HG03521 (cell line): ENCODE measurements around the gene CCDC195.
"Not testable (repeated sequence)": the region's sequence is repeated elsewhere in the genome, so short reads cannot be mapped to it uniquely, and the experiment has no call there.

Source experiments
- ATAC-seq: cut with Tn5 transposase; IDR thresholded peaks from one replicate; pipeline ENCODE4 v1.9.1; 2021; ENCODE audit warnings: mild to moderate bottlenecking, moderate library complexity; ENCODE audit not compliant: unreplicated experiment

Gene CCDC195

DNA sequence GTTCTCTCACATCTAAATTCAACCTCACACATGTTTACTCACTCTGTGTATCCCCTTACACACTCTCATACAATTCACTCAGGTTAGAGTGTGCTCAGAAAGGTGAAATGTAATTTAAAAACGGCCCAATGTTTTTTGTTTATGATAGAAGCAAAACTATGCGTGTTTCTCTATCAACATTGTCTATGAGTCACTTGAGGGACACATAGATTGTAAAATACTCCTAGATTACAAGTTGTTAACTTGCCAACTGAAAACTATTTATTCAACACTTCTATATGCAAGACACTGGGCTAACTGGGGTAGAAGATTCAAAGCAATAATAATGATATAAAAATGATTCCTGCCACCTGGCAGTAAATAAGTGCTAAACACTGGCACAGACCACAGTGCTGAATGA is 24.6 kb downstream of the CCDC195 start:
- ATAC-seq: no peak

DNA sequence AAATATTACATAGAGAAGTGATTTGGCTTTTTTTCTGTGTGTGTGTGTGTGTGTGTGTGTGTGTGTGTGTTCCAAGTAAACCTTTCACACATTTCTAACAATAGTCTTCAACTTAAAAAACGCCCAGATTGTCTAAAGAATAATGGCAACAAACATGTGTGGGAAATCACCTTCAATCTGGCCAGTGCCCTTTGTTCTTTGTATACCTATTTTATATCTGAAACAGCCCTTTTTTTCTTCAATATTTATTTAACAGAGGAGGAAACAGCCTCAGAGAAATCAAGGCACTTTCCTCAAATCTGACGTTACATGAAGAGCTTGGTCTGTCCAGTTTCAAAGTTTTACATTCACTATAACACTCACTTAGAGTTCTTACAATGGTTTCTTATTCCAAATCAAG is 25.3 kb downstream of the CCDC195 start:
- no peak for ATAC-seq

DNA sequence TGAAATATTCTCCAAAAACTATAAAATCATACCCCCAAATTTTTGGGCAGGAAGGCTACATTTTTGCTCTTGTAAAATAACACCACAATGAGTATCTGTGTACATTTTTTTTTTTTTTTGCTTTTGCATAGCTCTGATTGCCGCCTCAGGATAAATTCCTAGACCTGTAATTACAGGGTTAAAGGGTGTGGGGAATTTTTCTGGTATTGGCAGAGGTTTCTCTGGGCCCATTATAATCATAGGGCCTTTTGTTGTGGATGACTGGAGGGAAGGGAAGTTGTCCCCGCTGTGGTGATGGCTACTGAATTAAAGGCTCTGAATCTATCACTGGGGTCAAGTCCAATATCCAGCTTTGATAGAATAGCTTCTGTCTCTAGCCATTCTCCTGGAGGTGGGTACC is 26.6 kb downstream of the CCDC195 start:
- ATAC-seq: no peak

DNA sequence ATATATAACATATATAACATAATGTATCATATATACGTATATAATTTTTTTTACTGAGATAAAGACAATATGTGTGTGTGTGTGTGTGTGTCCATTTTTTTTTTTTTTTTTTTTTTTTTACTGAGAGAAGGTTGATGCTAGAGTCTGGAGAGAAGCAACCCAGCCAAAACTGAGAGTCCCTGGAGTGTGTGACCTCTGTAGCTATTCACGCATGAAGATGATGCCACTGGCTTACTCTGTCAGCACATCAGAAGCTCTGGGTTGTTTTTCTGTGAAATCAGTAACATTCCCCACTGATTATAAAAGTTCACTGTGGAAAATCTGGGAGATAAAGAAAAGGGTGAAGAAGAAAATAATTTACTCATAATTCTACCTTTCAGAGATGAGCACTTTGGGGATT is 27.2 kb downstream of the CCDC195 start:
- no peak for ATAC-seq

DNA sequence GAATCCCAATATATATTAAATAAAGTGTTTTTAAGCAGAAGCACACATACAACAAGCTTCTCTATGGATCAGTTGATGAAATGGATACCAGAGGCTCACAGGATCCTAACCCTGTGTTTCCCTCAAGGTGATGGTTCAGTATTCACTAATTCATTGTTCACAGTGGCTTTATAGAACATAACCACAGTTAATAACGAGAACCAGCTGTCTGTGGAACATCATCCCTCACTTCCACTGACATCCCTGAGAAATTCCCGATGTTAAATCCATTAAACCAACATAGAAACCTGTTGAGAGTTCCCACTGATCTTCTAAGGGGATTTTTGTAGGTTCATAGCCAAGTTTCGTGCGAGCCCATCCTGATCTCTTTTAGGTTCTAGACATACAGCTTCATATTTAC is 29.0 kb downstream of the CCDC195 start:
- no peak for ATAC-seq

DNA sequence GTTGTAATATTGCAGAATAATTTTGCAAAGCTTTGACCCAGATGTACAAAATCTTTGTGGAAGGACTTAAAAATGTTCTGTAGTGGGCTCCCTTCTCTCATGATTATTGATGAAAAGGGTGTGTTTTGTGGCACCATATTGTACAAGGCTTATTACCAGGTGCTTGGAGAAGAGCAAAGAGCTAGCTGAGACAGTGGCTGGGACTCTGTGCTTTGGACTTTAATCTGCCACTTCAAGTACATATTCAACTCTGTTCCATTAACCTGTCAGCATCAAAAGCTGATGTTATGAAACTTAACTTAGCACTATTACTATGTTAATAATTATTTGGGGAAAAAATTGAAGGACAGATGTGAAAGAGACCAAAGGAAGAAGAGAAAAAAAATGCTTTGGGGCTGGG is 31.0 kb downstream of the CCDC195 start:
- ATAC-seq: no peak

DNA sequence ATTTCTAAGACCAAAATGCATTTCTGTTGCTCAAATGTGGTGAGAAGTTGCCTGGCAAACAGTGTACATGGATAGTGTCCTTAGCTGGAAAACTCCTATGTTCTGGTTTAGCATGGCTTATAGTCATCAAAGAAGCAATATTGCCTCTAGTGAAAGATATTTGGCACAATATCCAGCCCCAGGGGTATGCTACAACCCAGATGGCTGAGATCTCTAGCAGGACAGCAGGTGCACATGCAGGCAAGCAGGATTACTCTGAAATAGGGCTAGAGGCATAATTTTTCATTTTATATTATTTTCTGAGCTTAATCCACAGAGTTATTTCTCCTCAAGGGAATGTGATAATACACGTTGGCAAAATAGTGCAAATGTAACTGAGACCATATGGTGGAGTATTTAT is 34.0 kb downstream of the CCDC195 start:
- no peak for ATAC-seq

DNA sequence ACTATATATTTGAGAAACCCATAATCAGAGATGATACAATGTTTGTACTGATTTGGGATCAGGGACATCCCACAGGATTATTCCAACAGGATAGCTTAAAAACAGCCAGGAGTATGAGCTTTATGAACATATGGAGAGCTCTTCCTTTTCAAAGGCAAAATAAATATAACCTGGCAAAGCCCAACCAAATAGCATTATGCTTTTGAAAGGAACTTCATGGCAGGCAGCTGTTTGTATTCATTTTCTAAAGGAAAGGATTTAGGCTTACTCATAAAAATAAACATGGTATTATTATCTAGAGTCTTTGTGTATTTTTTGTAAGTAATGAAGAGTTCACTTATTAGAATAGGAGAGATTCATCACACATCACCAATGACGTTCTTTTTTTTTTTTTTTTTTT is 44.4 kb downstream of the CCDC195 start:
- ATAC-seq: no peak

DNA sequence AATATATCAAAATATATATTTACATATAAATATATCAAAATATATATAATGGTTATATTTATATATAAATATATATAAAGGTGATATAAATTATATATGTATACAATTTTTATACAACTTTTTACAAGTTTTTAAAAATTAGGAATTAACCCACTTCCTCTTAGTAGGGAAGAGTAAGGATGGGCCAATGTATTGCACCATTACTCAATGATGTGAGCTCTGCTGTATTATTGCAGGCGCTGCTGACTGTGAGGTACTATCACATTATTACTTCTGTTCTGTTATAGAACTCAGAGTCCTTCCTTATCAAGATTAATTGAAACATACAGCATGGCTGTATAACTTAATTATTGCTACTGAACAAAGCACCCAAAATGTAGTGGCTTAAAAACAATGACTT is 46.0 kb downstream of the CCDC195 start:
- no peak for ATAC-seq

DNA sequence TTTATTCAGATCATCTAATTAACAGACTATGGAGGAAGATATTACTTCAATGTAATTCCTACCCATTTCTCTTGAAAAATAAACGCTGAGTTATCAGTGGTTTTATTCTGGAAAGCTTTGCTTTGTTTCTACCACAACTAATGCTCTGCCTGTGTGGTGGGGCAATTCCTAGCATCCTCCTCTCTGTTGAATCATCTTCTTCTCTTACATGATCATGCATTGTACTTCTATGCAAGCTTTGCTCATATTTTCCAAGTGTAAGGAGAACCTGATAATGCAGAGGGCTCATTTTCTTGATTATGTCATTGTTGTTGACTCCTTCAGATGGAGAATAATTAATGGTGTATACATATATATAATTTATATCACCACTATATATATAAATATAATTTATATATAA is 46.7 kb downstream of the CCDC195 start:
- ATAC-seq: no peak

DNA sequence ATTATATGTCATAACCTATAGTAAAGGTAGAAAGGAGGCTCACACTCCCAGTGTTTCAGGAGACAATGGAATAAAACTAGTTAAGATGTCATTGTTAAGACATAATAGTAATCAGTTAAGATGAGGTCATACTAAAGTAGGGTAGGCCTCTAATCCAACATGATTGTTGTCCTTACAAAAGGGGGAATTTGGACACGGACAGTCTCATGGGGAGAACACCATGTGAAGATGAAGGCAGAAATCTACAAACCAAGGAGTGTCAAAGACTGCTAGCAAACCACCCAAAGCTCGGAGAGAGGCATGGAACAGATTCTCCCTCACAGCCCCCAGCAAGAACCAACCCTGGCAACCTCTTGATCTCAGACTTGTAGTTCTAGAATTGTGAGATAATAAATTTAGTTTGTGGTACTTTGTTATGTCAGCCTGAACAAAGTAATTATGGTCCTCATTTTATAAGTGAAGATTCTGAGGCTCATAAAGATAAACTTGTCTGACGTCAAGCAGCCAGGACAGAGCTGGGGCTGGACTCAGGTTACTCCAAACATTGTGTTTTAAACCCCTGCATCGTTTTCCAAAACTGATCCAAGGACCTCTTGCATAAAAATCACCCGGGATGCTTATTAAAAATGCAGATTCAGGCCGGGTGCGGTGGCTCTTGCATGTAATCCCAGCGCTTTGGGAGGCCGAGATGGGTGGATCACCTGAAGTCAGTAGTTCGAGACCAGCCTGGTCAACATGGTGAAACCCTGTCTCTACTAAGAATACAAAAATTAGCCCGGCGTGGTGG is 47.8 kb downstream of the CCDC195 start:
- no peak for ATAC-seq

DNA sequence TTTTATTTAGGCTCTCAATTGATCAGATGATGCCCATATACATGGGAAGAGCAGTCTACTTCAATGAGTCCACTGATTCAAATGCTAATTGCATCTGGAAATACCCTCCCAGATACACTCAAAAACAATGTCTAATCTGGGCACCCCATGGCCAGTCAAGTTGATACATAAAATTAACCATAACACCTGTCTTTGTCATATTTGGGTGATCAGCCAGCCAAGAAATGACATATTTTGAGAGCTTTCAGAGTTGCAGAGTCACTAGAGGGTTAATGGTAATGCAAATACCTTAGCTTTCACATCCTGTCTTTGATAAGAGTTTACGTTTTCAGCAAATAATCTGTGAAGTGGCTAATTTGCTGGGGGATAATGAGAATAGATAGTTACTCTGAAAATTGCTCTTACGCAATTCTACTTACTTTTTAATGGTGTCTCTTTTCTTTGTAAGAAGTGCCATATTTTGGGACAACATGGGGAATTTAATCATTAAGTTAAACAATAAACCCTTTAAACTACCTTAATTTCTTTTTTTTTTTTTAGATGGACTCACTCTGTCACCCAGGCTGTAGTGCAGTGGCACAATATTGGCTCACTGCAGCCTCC is 49.1 kb downstream of the CCDC195 start:
- peak; percentile 95 for ATAC-seq

DNA sequence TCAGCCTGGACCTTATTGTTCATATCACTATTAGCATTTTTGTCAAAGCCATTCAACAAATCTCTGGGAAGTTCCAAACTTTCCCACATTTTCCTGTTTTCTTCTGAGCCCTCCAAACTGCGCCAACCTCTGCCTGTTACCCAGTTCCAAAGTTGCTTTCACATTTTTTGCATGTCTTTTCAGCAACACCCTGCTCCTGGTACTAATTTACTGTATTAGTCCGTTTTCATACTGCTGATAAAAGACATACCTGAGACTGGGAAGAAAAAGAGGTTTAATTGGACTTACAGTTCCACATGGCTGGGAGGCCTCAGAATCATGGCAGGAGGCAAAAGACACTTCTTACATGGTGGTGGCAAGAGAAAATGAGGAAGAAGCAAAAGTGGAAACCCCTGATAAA is 52.8 kb downstream of the CCDC195 start:
- not testable (repeated sequence) for ATAC-seq

DNA sequence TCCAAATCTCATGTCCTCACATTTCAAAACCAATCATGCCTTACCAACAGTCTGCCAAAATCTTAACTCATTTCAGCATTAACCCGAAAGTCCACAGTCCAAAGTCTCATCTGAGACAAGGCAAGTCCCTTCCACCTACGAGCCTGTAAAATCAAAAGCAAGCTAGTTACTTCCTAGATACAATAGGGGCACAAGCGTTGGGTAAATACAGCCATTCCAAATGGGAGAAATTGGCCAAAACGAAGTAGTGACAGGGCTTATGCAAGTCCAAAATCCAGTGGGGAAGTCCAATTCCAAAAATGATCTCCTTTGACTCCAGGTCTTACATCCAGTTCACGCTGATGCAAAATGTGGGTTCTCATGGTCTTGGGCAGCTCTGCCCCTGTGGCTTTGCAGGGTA is 54.5 kb downstream of the CCDC195 start:
- not testable (repeated sequence) for ATAC-seq

DNA sequence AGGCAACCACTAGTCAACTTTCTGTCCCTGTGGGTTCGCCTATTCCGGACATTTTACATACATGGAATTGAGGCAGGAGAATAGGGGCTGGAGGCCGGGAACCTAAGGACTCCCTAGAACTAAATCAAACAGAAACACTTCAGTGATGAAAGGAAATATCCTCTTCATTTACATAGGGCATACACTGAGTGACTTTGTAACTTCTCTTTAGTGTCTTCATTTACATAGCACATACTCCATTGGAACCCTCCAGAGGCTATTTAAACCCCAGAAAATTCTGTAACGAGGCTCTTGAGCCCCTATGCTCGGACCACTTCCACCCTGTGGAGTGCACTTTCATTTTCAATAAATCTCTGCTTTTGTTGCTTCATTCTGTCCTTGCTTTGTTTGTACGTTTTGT is 56.5 kb downstream of the CCDC195 start:
- ATAC-seq: no peak

DNA sequence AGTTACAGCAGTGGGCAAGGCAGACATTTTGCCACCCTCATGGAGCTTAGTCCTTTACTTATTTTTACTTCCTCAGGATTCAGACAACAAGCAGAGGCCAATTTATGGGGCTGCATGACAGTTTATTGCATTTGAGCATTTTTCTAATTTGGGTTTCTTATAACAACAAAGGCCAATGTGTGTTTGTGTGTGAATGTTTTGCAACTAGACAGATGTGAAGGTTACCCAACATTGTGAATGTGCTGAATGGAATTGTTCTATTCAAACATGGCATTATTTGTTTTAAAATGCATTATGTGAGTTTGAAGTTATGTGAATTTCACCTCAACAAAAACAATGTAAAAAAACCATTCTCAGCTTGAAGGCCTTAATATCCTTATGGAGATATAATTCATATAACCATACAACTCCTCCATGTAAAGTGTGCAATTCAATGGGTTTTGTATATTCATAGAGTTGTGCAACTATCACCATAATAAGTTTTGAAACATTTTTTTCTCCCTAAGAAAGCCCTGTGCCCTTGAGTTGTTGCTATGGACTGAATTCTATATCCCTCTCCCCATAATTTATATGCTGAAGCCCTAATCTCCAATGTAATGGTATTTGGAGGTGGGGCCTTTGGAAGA is 57.3 kb downstream of the CCDC195 start:
- no peak for ATAC-seq

DNA sequence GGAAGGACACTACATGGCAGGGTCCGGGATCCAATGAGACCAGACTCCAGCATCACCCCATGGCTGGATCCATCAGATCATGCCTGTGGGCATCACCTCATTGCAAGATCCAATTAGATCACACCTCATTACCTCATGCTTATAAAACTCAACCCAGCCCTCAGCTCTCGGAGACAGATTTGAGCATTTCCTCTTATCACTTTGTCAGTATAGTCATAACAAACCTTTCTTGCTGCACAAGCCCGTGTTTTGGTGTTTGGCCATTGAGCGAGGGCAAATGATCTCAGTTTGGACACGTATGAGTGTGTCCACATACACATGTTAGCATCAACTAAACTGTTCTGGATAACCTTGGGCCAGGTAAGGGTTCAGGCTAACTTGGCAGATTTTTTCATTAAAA is 58.8 kb downstream of the CCDC195 start:
- ATAC-seq: peak; percentile 49

DNA sequence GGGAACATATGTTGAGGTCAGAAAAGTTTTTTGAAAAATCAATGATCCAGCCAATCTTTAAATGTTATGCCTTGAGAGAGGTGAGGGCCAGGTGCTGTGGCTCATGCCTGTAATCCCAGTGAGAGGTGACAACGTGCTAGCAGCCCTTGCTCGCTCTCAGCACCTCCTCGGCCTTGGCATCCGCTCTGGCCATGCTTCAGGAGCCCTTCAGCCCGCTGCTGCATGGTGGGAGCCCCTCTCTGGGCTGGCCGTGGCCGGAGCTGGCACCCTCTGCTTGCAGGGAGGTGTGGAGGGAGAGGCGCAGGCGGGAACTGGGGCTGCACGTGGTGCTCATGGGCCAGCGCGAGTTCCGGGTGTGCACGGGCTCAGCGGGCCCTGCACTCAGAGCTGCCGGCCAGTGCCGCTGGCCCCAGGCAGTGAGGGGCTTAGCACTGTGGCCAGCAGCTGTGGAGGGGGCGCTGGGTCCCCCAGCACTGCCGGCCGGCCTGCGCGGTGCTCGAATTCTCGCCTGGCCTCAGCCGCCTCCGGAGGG is 61.1 kb downstream of the CCDC195 start:
- no peak for ATAC-seq
